ENCODE measurements around the gene DGKQ.

DGKQ gene

DNA sequence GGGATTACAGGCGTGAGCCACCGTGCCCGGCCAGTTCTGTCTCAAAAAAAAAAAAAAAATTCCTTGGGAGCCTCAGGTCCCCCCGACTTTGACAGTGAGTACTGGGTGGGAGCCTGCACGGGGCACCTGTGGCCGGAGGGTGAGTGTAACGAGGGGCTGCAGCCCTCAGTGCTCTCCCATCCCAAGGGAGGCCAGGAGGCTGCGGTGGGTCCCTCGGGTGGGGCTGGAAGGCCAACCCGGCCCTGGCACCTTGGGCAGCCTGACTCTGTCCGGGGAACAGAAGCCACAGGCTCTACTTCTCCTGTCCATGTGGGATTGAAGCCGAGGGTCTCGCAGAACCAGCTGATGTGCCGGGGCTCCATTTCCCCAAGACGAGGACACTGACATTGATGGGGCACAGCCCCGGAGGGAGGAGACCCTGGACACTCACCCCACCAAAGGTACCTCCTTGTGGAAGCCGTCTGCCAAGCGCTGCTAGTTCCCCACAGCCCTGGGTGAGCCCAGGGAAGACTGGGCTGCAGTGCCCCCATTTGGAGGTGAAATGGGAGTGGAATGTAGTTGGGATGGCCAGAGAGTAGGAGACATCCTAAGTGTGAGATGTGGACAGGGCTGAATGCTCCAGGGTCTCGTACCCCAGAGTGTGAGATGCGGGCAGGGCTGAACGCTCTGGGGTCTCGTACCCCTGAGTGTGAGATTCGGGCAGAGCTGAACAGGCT is 22.1 kb upstream of the DGKQ start:
- peak; percentile 8; the same call in 1 of the 3 replicates for ATAC-seq
- no peak for TF ChIP-seq RARB (CRISPR knock-in tag; IDR thresholded peaks at IDR 0.05)
- no peak for TF ChIP-seq ARNTL (CRISPR knock-in tag; IDR thresholded peaks at IDR 0.05; ENCODE audit: borderline replicate concordance, low read depth)
- TF ChIP-seq, protein P1, sequence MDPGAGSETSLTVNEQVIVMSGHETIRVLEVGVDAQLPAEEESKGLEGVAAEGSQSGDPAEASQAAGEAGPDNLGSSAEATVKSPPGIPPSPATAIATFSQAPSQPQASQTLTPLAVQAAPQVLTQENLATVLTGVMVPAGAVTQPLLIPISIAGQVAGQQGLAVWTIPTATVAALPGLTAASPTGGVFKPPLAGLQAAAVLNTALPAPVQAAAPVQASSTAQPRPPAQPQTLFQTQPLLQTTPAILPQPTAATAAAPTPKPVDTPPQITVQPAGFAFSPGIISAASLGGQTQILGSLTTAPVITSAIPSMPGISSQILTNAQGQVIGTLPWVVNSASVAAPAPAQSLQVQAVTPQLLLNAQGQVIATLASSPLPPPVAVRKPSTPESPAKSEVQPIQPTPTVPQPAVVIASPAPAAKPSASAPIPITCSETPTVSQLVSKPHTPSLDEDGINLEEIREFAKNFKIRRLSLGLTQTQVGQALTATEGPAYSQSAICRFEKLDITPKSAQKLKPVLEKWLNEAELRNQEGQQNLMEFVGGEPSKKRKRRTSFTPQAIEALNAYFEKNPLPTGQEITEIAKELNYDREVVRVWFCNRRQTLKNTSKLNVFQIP (CRISPR knock-in tag; IDR thresholded peaks at IDR 0.05; ENCODE audit: borderline replicate concordance, low read depth), result no peak
- TF ChIP-seq, protein P2, sequence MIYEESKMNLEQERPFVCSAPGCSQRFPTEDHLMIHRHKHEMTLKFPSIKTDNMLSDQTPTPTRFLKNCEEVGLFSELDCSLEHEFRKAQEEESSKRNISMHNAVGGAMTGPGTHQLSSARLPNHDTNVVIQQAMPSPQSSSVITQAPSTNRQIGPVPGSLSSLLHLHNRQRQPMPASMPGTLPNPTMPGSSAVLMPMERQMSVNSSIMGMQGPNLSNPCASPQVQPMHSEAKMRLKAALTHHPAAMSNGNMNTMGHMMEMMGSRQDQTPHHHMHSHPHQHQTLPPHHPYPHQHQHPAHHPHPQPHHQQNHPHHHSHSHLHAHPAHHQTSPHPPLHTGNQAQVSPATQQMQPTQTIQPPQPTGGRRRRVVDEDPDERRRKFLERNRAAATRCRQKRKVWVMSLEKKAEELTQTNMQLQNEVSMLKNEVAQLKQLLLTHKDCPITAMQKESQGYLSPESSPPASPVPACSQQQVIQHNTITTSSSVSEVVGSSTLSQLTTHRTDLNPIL (CRISPR knock-in tag; IDR thresholded peaks at IDR 0.05; ENCODE audit: low read depth), result no peak
- TF ChIP-seq CSDC2 (CRISPR knock-in tag; IDR thresholded peaks at IDR 0.05), result no peak
- no peak for TF ChIP-seq ZNF8 (CRISPR knock-in tag; IDR thresholded peaks at IDR 0.05)
- no peak for TF ChIP-seq ZFP3 (CRISPR knock-in tag; IDR thresholded peaks at IDR 0.05)
- TF ChIP-seq, protein P3, sequence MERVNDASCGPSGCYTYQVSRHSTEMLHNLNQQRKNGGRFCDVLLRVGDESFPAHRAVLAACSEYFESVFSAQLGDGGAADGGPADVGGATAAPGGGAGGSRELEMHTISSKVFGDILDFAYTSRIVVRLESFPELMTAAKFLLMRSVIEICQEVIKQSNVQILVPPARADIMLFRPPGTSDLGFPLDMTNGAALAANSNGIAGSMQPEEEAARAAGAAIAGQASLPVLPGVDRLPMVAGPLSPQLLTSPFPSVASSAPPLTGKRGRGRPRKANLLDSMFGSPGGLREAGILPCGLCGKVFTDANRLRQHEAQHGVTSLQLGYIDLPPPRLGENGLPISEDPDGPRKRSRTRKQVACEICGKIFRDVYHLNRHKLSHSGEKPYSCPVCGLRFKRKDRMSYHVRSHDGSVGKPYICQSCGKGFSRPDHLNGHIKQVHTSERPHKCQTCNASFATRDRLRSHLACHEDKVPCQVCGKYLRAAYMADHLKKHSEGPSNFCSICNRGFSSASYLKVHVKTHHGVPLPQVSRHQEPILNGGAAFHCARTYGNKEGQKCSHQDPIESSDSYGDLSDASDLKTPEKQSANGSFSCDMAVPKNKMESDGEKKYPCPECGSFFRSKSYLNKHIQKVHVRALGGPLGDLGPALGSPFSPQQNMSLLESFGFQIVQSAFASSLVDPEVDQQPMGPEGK (CRISPR knock-in tag; IDR thresholded peaks at IDR 0.05; ENCODE audit: borderline replicate concordance), result no peak
- TF ChIP-seq GLIS3 (CRISPR knock-in tag; IDR thresholded peaks at IDR 0.05), result no peak
- no peak for TF ChIP-seq ESRRG (CRISPR knock-in tag; IDR thresholded peaks at IDR 0.05)
- TF ChIP-seq OSR1 (CRISPR knock-in tag; IDR thresholded peaks at IDR 0.05), result no peak
- TF ChIP-seq ZC3H10 (CRISPR knock-in tag; IDR thresholded peaks at IDR 0.05), result no peak
- no peak for TF ChIP-seq TOX (CRISPR knock-in tag; IDR thresholded peaks at IDR 0.05; ENCODE audit: borderline replicate concordance)
- TF ChIP-seq TCF4 (CRISPR knock-in tag; IDR thresholded peaks at IDR 0.05; ENCODE audit: borderline replicate concordance), result no peak
- no peak for TF ChIP-seq PPARA (CRISPR knock-in tag; IDR thresholded peaks at IDR 0.05; ENCODE audit: borderline replicate concordance)
- TF ChIP-seq, protein P4, sequence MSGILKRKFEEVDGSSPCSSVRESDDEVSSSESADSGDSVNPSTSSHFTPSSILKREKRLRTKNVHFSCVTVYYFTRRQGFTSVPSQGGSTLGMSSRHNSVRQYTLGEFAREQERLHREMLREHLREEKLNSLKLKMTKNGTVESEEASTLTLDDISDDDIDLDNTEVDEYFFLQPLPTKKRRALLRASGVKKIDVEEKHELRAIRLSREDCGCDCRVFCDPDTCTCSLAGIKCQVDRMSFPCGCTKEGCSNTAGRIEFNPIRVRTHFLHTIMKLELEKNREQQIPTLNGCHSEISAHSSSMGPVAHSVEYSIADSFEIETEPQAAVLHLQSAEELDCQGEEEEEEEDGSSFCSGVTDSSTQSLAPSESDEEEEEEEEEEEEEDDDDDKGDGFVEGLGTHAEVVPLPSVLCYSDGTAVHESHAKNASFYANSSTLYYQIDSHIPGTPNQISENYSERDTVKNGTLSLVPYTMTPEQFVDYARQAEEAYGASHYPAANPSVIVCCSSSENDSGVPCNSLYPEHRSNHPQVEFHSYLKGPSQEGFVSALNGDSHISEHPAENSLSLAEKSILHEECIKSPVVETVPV (CRISPR knock-in tag; IDR thresholded peaks at IDR 0.05), result no peak
- no peak for TF ChIP-seq ZNF565 (CRISPR knock-in tag; conservative IDR thresholded peaks at IDR 0.05; ENCODE audit: low read depth)
- no peak for TF ChIP-seq ZFP30 (CRISPR knock-in tag; IDR thresholded peaks at IDR 0.05)

DNA sequence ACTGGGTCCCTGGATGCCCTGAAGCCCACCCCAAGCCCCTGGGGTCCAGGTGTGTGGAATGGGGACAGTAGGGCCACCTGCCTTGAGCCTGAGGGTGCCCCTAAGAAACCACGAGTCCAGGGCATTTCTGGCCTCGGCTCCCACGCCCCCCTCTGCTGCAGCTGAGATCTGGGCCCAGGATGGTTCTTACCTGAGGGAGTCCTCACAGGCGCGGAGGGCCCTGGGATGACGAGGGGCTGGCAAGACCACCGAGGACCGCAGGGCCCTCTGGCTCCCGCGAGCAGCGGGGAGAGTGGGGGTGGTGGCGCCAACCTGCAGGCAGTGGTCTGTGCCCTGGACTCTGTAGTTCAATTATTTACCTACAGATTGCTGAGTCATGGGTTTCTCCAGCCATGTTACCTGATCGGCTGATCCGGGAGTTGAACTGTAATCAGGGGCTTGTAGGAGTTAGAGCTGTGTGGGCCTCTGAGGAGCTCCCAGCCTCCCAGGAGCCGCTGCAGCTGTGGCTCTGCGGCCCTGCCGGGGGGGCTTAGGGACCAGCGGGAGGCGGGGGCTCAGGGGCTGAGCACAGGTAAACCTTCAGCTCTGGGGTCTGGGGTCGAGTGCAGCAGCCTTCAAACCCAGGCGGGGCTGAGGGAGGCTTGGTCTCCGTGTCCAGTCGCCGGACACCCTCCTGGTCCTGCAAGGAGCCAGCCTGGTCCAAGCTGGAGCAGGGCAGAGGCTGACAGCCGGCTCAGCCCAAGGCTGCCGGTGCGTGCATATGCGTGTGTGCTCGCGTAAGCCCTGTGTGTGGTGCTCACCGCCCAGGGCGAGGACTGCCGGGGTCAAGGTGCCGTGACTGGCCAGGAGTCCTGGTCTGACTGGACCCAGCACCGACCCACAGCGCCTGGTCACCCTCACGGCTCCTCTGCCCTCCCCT is 20.0 kb upstream of the DGKQ start, which contains the start of gene SLC26A1:
TSS of gene SLC26A1 (minus strand) at position 294 of the 919 bp plus-strand sequence. CDS start 1,701 bp downstream, outside the sequence.
- ATAC-seq, result no peak
- TF ChIP-seq ZNF70 (CRISPR knock-in tag; IDR thresholded peaks at IDR 0.05), result no peak
- no peak for TF ChIP-seq TCF4 (CRISPR knock-in tag; IDR thresholded peaks at IDR 0.05; ENCODE audit: borderline replicate concordance)
- TF ChIP-seq OSR1 (CRISPR knock-in tag; IDR thresholded peaks at IDR 0.05), result no peak
- no peak for TF ChIP-seq ZFP30 (CRISPR knock-in tag; IDR thresholded peaks at IDR 0.05)
- no peak for TF ChIP-seq ZNF565 (CRISPR knock-in tag; conservative IDR thresholded peaks at IDR 0.05; ENCODE audit: low read depth)
- TF ChIP-seq PPARA (CRISPR knock-in tag; IDR thresholded peaks at IDR 0.05; ENCODE audit: borderline replicate concordance), result no peak
- no peak for TF ChIP-seq TOX (CRISPR knock-in tag; IDR thresholded peaks at IDR 0.05; ENCODE audit: borderline replicate concordance)

DNA sequence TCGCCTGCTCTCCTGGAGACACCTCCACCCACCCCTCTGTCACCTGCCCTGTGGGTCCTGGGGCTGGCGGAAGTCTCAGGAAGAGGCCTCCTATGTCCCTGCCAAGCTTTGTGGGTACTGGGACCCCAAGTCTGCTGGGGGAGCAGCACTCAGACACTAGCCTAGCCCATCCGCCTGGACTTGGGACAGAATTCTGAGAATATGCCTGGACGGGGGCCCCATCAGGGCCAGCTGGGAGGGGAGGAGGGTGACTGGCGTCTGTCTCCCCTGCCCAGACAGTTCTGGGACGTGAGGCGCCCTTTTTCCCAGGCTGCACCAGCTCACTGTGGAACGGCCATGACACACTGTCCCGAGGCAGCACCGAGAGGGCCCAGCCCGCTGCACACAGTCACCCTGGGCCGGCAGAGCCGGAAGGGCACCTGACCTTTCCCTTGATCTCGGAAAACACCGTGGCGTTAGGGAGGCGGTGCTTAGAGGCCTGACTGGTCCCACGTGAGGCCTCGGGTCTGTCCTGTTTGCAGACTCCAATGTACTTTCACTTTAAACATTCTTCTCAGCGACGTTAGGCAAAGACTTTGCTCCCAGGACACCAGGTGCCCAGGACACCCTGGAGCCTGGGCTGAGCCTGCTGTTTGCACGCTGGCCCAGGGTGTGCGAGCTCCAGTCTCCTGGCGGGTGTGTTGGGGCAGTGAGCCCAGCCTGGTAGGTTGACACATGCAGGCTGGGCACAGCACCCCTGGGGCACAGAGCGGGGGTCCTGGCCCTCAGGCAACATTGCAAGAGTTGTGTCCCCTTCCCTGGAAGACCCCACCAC is 19.1 kb upstream of the DGKQ start:
- ATAC-seq, result no peak
- TF ChIP-seq ZC3H10 (CRISPR knock-in tag; IDR thresholded peaks at IDR 0.05), result no peak
- TF ChIP-seq, protein P2 (CRISPR knock-in tag; IDR thresholded peaks at IDR 0.05; ENCODE audit: low read depth), result no peak
- TF ChIP-seq PPARA (CRISPR knock-in tag; IDR thresholded peaks at IDR 0.05; ENCODE audit: borderline replicate concordance), result no peak
- no peak for TF ChIP-seq ZFP30 (CRISPR knock-in tag; IDR thresholded peaks at IDR 0.05)
- TF ChIP-seq TOX (CRISPR knock-in tag; IDR thresholded peaks at IDR 0.05; ENCODE audit: borderline replicate concordance), result no peak
- no peak for TF ChIP-seq ARNTL (CRISPR knock-in tag; IDR thresholded peaks at IDR 0.05; ENCODE audit: borderline replicate concordance, low read depth)
- no peak for TF ChIP-seq SNAI2 (CRISPR knock-in tag; IDR thresholded peaks at IDR 0.05)
- no peak for TF ChIP-seq CSDC2 (CRISPR knock-in tag; IDR thresholded peaks at IDR 0.05)
- no peak for TF ChIP-seq ISL1 (CRISPR knock-in tag; IDR thresholded peaks at IDR 0.05)
- TF ChIP-seq, protein P4 (CRISPR knock-in tag; IDR thresholded peaks at IDR 0.05), result no peak
- no peak for TF ChIP-seq OSR1 (CRISPR knock-in tag; IDR thresholded peaks at IDR 0.05)
- TF ChIP-seq BACH2 (CRISPR knock-in tag; IDR thresholded peaks at IDR 0.05; ENCODE audit: borderline replicate concordance), result no peak
- TF ChIP-seq TCF4 (CRISPR knock-in tag; IDR thresholded peaks at IDR 0.05; ENCODE audit: borderline replicate concordance), result no peak
- TF ChIP-seq ZNF565 (CRISPR knock-in tag; conservative IDR thresholded peaks at IDR 0.05; ENCODE audit: low read depth), result no peak
- TF ChIP-seq GLIS3 (CRISPR knock-in tag; IDR thresholded peaks at IDR 0.05), result no peak
- TF ChIP-seq ZNF8 (CRISPR knock-in tag; IDR thresholded peaks at IDR 0.05), result no peak
